GM12892 (cell line): Measurements from ENCODE around the gene TLE1.

Source experiments
- POLR2A ChIP-seq: IDR thresholded peaks from 2 replicates; pipeline ENCODE4 v1.6.1; 2011; ENCODE audit warnings: low read depth, low read length, control low read depth
- POLR2AphosphoS5 ChIP-seq: IDR thresholded peaks from 2 replicates; pipeline ENCODE4 v1.6.1; 2011; ENCODE audit warnings: low read depth, low read length, control low read depth
- TAF1 ChIP-seq: IDR thresholded peaks from 2 replicates; pipeline ENCODE4 v1.6.1; 2011; ENCODE audit warnings: low read depth, mild to moderate bottlenecking, control low read depth, low read length, borderline replicate concordance

- no peak for TF ChIP-seq POLR2AphosphoS5
- TF ChIP-seq TAF1: no peak
- TF ChIP-seq POLR2A: no peak
Observed at GRCh38 chr9:81693671-81694378, 4.5 kb upstream of the TLE1 start.
